ENCODE results near the gene MEIS2.

- TF ChIP-seq POLR2A (IDR thresholded peaks at IDR 0.05; ENCODE audit: low read length) (no peak), GATA1 (IDR thresholded peaks at IDR 0.05; ENCODE audit: low read depth, low read length) (no peak)
Observed at GRCh38 chr15:37143351-37143750, 43.0 kb upstream of the MEIS2 start.
